Measurements from ENCODE around the gene MS4A2.

DNA sequence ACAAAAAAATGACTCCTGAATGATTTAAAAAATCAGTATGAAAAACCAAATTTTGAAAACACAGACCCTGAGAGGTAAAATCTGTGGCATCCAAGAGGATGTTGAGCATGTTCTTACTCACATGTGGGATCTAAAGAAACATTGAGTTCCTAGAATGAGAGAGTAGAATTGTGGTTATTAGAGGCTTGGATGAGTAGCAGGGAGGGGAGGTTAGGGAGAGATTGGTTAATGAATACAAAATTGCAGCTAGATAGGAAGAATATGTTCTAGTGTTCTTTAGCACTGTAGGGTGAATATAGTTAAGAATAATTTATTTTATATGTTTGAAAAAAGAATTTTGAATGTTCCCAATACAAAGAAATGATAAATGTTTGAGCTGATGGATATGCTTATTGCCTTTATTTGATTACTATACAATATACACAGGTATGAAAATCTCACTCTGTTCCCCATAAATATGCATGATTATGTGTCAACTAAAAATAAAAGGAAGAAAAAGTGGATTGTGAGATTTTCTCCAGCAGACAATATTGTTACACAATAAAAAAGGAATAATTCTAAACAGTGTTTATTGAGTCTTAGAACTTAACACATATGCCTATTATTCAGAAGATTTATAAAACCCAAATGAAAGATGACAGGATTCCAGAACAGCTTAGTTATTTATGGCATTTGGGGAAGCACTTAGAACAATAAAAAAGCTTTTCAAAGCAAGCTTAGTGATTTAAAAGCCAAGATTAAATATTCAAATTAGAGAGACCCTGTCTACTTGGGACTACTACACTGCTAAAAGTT, 28.7 kb downstream of the MS4A2 start:
- TF ChIP-seq CTCF (IDR thresholded peaks at IDR 0.05) (no peak), POLR2AphosphoS5 (IDR thresholded peaks at IDR 0.05) (no peak), EP300 (IDR thresholded peaks at IDR 0.05) (no peak)
